Fibroblast of lung (primary cell): ENCODE data around the gene INAFM1. TPM values are rescaled to one million over a fixed set of nuclear protein-coding genes. Genes with fewer than 3 reads are reported as not detected.
A peak's percentile ranks its signal among the peaks of the same experiment; 100 is the strongest.

Experiments used
- DNase-seq, 2 donors: peaks; one replicate each; pipeline versions ENCODE4 v3.0.0 to v3.0.0-alpha.2; 2010; ENCODE audit warnings: low read depth in 2 of 2
- H2AFZ ChIP-seq: 2 replicates; pipeline ENCODE4 v1.5.1; 2012; ENCODE audit warnings: low read length, control low read depth, inconsistent platforms
- H3K27ac ChIP-seq: 2 replicates; pipeline ENCODE4 v1.5.1; 2011; ENCODE audit warnings: low read length, control low read depth; ENCODE audit not compliant: insufficient read depth
- H3K27me3 ChIP-seq: 2 replicates; pipeline ENCODE4 v1.5.1; 2011; ENCODE audit warnings: mild to moderate bottlenecking, low read length; ENCODE audit not compliant: control insufficient read depth, insufficient read depth
- H3K36me3 ChIP-seq: 2 replicates; pipeline ENCODE4 v1.5.1; 2011; ENCODE audit warnings: low read length; ENCODE audit not compliant: control insufficient read depth, insufficient read depth
- H3K4me1 ChIP-seq: 2 replicates; pipeline ENCODE4 v1.5.1; 2011; ENCODE audit warnings: low read length; ENCODE audit not compliant: control insufficient read depth, insufficient read depth; ENCODE audit errors: extremely low read depth
- H3K4me2 ChIP-seq: 2 replicates; pipeline ENCODE4 v1.5.1; 2011; ENCODE audit warnings: low read length, control low read depth; ENCODE audit not compliant: insufficient read depth; ENCODE audit errors: extremely low read depth
- H3K4me3 ChIP-seq, 4 experiments: fragments of 200-600 bp in 1 of 4; sonication (generic) in 1 of 4; replicated peaks in 1 of 4; 2 replicates each; pipeline ENCODE4 v1.5.1; 2011 to 2016; ENCODE audit warnings: low read length in 4 of 4, low read depth in 3 of 4, mild to moderate bottlenecking in 3 of 4, control low read depth in 2 of 4, inconsistent platforms in 1 of 4, mixed read lengths in 1 of 4; ENCODE audit not compliant: insufficient read depth in 1 of 4; ENCODE audit errors: control extremely low read depth in 1 of 4
- H3K79me2 ChIP-seq: 2 replicates; pipeline ENCODE4 v1.5.1; 2012; ENCODE audit warnings: mild to moderate bottlenecking, low read length, inconsistent platforms; ENCODE audit not compliant: control insufficient read depth, insufficient read depth
- H3K9ac ChIP-seq: 2 replicates; pipeline ENCODE4 v1.5.1; 2011; ENCODE audit warnings: mild to moderate bottlenecking, low read length, control low read depth; ENCODE audit not compliant: insufficient read depth
- H3K9me3 ChIP-seq: 2 replicates; pipeline ENCODE4 v1.5.1; 2012; ENCODE audit warnings: low read depth, low read length; ENCODE audit not compliant: control insufficient read depth, insufficient read depth
- H4K20me1 ChIP-seq: 2 replicates; pipeline ENCODE4 v1.5.1; 2011; ENCODE audit warnings: low read length; ENCODE audit not compliant: control insufficient read depth, insufficient read depth; ENCODE audit errors: extremely low read depth
- CTCF ChIP-seq, 2 donors: IDR thresholded peaks in 1 of 2; conservative IDR thresholded peaks in 1 of 2; 1 replicate in 1 of 2; 2 replicates in 1 of 2; pipeline ENCODE4 v1.5.1; 2011 to 2012; ENCODE audit warnings: low read length in 2 of 2, control low read depth in 1 of 2, inconsistent platforms in 1 of 2, low read depth in 1 of 2, mild to moderate bottlenecking in 1 of 2
- EZH2 ChIP-seq: IDR thresholded peaks from 2 replicates; pipeline ENCODE4 v1.5.1; 2012; ENCODE audit warnings: low read length, control low read depth, mild to moderate bottlenecking; ENCODE audit errors: missing control alignments
- polyA plus RNA-seq, 2 donors: library from polyadenylated mRNA; depleted of rRNA in 1 of 2; stranded (reverse) in 1 of 2; unstranded in 1 of 2; fragments of >200 nt; gene quantifications; 2 replicates each; pipeline ENCODE4 v1.2.1, GENCODE V29; 2011 to 2012; ENCODE audit warnings: missing spikeins in 1 of 2
- total RNA-seq: library from RNA; depleted of rRNA; stranded (reverse); fragments of >200 nt; gene quantifications from 2 replicates; pipeline ENCODE4 v1.2.1, GENCODE V29; 2014

Gene INAFM1
- total and polyA plus RNA-seq, 2 donors (not counting 1 experiment from before 2014, with no cell fraction given), result 2.0 to 3.6 TPM

DNA sequence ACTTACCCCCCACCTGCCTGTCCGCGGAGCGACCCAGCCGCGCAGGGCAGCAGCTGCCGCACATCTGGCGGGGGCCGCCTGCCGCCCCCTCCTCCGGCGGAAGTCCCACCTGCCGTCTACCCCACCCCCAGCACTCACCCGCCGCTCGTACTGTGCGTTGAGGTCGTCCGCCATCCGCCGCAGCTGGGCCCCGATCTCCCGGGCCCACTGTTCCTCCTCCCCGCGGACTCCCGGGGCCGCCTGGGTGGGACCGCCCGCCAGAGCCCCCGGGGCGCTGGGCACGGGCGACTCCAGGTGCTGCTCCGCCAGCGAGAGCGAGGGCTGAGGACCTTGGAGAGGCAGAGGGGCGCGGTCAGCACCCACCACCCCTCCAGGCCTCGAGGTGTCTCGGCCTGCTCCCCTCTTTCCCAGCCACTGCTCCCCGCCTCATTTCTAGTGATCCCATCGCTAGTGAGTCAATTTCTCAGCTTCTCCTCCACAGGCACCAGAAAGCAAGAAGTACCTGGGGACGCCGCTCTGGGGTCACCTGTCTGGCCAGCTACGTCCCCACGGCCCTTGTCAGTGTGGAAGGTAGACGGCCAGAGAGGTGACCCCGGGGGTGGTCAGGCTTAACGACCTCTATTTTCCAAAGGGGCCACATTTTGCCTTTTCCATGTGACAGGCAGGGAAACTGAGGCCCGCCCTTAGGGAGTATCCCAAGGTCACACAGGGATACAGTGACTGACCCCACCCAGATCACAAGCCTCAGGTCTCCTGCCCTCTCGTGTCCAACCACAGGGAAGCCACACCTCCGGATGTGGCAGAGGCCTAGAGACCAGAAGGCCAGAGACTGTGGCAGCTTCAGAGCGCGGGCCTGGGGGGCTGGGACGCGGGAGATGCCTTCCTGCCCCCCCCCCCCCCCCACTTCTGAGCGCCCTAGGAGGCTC, 48.0 kb upstream of the INAFM1 start:
- peak overlapping the region; percentile 67 for H3K4me2 ChIP-seq
- H3K4me3 ChIP-seq, result peak overlapping the region; percentile 12 to 99 (median 52)
- H3K27ac ChIP-seq, result peak overlapping the region; percentile 97
- H3K9me3 ChIP-seq, result no peaks in the 10 kb centered on the region
- H3K36me3 ChIP-seq, result peaks cover 6% of the 10 kb centered on the region
- H3K4me1 ChIP-seq, result peaks cover 22% of the 10 kb centered on the region
- peak; percentile 62 to 79 for DNase-seq
- TF ChIP-seq EZH2 (no peak), CTCF (conservative IDR thresholded peaks at IDR 0.05 in 1 of 2, IDR thresholded peaks at IDR 0.05 in 1 of 2; ENCODE audit: low read depth in 1 of 2, low read length in 2 of 2) (no peak)
- no peaks in the 10 kb centered on the region for H4K20me1 ChIP-seq
- H3K27me3 ChIP-seq, result no peaks in the 10 kb centered on the region
- H2AFZ ChIP-seq, result no peak overlapping the region
- H3K9ac ChIP-seq, result peak overlapping the region; percentile 67
- peaks cover 23% of the 10 kb centered on the region for H3K79me2 ChIP-seq

DNA sequence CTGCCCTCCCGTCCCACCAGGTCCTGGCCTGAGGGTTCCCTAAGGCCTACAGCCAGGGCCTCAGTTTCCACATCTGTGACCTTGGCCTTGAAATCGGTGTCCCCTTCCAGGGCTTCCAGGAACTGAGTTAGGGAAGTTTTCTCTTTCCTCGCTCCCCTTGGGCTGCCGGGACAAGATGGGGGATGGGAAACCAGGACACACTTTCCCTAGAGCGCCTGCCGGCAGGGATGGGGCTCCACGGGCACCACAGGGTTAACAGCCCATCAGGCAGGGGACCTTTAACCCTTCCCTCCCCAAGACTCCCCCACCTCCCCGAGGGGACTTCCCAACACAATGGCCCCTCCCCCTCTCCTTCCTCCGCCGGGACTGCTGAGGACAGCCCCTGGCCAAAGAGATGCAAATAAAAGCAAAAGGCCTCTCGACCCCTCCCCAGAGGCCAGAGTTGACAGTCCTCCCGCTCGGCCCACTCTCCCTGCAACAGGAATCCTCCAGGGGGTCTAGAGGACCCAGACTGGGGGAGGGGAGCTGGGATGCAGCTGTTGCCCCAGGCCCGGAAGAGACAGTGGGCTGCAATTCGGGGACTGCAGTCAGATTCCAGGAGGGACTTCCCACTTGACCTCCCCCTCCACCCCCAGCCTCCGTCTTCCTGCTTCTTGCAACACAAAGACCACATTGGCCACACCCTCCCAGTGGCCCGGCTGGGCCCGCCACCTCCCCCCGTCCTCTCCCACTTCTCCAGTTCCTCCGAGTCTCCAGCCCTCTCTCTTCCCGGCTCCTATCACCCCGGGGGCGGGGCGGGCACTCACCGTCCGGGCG, 47.1 kb upstream of the INAFM1 start:
- H2AFZ ChIP-seq, result no peak overlapping the region
- H3K9ac ChIP-seq, result peak overlapping the region; percentile 67
- H3K9me3 ChIP-seq, result no peaks in the 10 kb centered on the region
- H3K4me2 ChIP-seq, result peak overlapping the region; percentile 61
- H3K27ac ChIP-seq, result peak overlapping the region; percentile 97
- H4K20me1 ChIP-seq, result no peaks in the 10 kb centered on the region
- H3K4me3 ChIP-seq, result peak overlapping the region; percentile 50 to 99 (median 55)
- no peaks in the 10 kb centered on the region for H3K27me3 ChIP-seq
- peak; percentile 92 to 97 for DNase-seq
- TF ChIP-seq CTCF (conservative IDR thresholded peaks at IDR 0.05 in 1 of 2, IDR thresholded peaks at IDR 0.05 in 1 of 2; ENCODE audit: low read depth in 1 of 2, low read length in 2 of 2) (no peak), EZH2 (no peak)
- H3K4me1 ChIP-seq, result peaks cover 26% of the 10 kb centered on the region
- H3K79me2 ChIP-seq, result peaks cover 23% of the 10 kb centered on the region
- H3K36me3 ChIP-seq, result peaks cover 1% of the 10 kb centered on the region
